Measurements from ENCODE around the gene CX3CL1.

The CX3CL1 gene

GRCh38 chr16:57405097-57405496 lies 32.8 kb downstream of the CX3CL1 start:
- no peak for DNase-seq (ENCODE audit: low read depth, low spot score)

- DNase-seq (ENCODE audit: low read depth, low spot score) = no peak
Measured at GRCh38 chr16:57406881-57407280, 34.6 kb downstream of the CX3CL1 start.

GRCh38 chr16:57407521-57408353 lies 35.4 kb downstream of the CX3CL1 start:
- no peak for DNase-seq (ENCODE audit: low read depth, low spot score)

GRCh38 chr16:57409065-57409464 lies 36.8 kb downstream of the CX3CL1 start:
- DNase-seq (ENCODE audit: low read depth, low spot score) = no peak

GRCh38 chr16:57409870-57410587 lies 37.7 kb downstream of the CX3CL1 start:
- DNase-seq (ENCODE audit: low read depth, low spot score) = no peak

GRCh38 chr16:57411362-57411976 lies 39.2 kb downstream of the CX3CL1 start:
- DNase-seq (ENCODE audit: low read depth, low spot score) = no peak

- DNase-seq (ENCODE audit: low read depth, low spot score) = no peak
Measured at GRCh38 chr16:57412584-57412983, 40.3 kb downstream of the CX3CL1 start.

- DNase-seq (ENCODE audit: low read depth, low spot score) = no peak
Measured at GRCh38 chr16:57413301-57413730, 41.0 kb downstream of the CX3CL1 start.

GRCh38 chr16:57413733-57414132 lies 41.4 kb downstream of the CX3CL1 start:
- DNase-seq (ENCODE audit: low read depth, low spot score) = no peak

- no peak for DNase-seq (ENCODE audit: low read depth, low spot score)
Measured at GRCh38 chr16:57416084-57416483, 43.8 kb downstream of the CX3CL1 start.

GRCh38 chr16:57419506-57419905 lies 47.2 kb downstream of the CX3CL1 start:
- DNase-seq (ENCODE audit: low read depth, low spot score) = no peak

GRCh38 chr16:57422026-57422944 lies 50.0 kb downstream of the CX3CL1 start:
- DNase-seq (ENCODE audit: low read depth, low spot score) = no peak

- DNase-seq (ENCODE audit: low read depth, low spot score) = no peak
Measured at GRCh38 chr16:57423152-57423551, 50.9 kb downstream of the CX3CL1 start.

GRCh38 chr16:57424583-57424982 lies 52.3 kb downstream of the CX3CL1 start:
- DNase-seq (ENCODE audit: low read depth, low spot score) = no peak

- no peak for DNase-seq (ENCODE audit: low read depth, low spot score)
Measured at GRCh38 chr16:57426356-57426755, 54.1 kb downstream of the CX3CL1 start.

- no peak for DNase-seq (ENCODE audit: low read depth, low spot score)
Measured at GRCh38 chr16:57427307-57427706, 55.0 kb downstream of the CX3CL1 start.

- no peak for DNase-seq (ENCODE audit: low read depth, low spot score)
Measured at GRCh38 chr16:57427824-57428223, 55.5 kb downstream of the CX3CL1 start.

- no peak for DNase-seq (ENCODE audit: low read depth, low spot score)
Measured at GRCh38 chr16:57430955-57431354, 58.7 kb downstream of the CX3CL1 start.

- DNase-seq (ENCODE audit: low read depth, low spot score) = no peak
Measured at GRCh38 chr16:57432505-57432904, 60.2 kb downstream of the CX3CL1 start.

GRCh38 chr16:57432989-57433388 lies 60.7 kb downstream of the CX3CL1 start:
- DNase-seq (ENCODE audit: low read depth, low spot score) = no peak

GRCh38 chr16:57434003-57434402 lies 61.7 kb downstream of the CX3CL1 start:
- no peak for DNase-seq (ENCODE audit: low read depth, low spot score)
